GM21423 (cell line): Measurements from ENCODE around the gene SLC66A2.

Source experiments
- ATAC-seq: cut with Tn5 transposase; IDR thresholded peaks from one replicate; pipeline ENCODE4 v1.9.1; 2021; ENCODE audit warnings: mild to moderate bottlenecking, moderate library complexity; ENCODE audit not compliant: unreplicated experiment

The SLC66A2 gene

DNA sequence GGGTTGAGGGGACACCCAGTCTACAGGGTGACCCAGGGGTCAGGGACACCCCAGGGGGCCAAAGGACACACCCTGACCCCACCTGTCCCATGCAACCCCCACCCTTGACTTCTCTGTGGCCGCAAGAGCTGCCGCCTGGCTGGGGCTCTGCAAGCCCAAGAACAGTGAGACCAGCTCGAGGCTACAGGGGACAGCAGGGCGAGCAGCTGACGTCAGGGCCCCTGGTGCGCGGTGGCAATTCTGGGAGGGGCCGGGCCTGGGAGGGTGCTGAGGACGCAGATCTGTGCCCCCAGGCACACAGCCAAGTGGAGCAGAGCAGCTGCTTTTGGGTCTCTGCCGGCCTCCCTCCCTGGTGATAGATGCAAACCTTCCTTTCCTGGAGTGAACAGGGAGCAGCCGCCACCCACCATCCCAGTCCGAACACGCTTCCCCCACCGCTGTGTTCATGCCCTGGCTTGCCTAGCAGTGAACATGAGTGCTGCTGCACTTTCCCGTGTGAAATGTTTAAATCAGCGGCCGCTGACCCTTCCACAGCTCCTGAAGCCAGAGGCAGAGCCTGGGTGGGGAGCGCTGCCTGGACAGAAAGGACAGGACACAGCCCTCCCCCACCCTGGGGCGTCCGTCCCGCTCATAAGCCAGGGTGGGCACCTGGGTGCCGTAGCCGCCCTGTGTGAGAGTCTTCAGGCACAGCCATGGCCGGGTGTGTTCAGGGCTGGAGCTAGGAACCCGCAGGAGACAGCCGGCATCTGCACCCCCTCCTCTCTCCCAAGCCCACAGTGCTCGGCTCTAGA is 46.9 kb downstream of the SLC66A2 start:
- ATAC-seq: no peak

DNA sequence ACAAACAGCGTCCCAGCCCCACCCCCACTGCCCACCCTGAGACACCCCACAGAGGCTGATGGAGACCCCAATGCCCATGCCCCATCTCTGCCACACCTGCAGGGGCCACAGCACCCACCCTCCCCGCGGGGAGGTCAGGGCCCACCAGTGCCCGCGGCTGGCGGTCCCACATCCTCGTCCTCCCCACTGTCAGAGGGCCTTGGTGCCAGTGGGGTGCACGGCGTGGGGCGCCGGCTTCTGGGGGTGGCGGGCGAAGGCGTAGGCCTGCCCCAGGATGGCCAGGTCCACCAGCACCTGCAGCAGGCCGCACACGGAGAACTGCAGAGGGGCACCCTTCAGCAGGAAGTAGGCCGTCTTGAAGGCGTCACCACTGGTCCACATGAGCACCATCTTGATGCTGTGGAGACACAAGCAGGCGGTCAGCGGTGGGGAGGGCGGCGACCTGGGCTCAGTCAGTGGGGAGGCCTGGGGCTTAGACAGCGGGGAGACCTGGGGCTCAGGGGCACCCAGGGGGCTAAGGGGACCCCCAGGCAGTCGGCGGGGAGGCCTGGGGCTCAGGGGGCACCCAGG is 47.6 kb downstream of the SLC66A2 start:
- ATAC-seq: no peak

DNA sequence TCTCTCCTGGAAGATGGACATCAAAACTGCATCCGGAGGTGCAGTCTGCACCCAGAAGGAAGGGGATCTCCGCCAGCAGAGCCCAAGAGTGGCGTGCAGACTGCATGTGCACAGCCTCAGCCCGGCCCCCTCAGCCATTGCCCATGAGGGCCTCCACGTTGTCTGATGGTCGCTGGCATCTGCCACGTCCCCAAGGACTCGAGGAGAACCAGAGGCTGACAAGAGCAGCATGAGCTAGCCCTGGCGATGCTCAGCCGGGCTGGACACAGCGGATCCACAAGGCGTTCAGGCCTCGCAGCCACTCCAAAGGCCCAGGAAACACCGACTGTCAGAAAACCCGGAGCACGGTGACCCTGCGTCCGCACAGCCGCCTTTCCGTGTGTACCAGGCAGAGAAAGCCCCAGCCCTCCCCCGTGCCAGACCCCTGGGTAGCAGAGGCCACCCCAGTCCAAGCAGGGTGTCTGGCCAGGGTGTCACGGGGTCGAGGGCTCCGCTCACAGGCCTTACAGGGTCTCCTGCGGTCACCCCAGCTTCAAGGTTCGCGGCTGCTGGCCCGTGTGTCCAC is 48.3 kb downstream of the SLC66A2 start:
- no peak for ATAC-seq

DNA sequence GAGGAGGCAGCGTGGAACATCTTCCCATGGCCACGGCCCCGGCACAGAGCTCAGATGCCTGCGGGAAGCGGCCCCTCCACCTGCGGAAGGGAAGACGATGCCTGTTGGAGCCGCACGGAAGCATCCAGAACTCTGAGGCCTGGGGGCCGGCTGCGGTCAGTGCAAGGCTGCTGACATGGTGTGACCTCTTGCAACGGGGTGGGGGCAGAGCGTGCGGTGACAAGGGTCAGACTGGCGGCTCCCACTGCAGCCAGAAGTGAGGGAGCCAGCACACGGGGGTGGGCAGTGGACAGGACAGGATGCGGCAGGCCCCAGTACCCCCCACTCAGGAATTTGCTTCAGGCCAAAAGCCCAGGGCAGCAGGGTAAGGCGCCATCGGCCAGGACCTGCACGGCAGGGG is 48.8 kb downstream of the SLC66A2 start:
- ATAC-seq: no peak

DNA sequence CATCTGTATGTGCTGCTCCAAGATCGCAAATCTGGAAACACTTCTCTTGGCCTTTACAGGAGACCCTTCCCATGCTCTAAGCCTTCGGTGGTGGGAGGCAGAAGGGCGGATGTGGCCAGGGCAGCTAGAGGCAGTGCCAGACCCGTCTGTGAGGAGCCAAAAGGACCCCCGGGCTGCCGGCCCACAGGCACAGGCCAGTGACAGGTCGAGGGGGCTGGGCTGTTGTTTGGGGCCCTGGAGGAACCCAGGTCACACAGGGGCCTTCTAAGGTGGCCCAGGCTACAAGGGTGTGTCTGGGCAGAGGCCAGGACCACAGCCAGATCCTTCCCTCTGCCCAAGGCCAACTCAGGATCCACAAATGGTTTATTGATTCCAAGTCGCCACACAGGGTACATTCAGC is 49.4 kb downstream of the SLC66A2 start:
- ATAC-seq: no peak

DNA sequence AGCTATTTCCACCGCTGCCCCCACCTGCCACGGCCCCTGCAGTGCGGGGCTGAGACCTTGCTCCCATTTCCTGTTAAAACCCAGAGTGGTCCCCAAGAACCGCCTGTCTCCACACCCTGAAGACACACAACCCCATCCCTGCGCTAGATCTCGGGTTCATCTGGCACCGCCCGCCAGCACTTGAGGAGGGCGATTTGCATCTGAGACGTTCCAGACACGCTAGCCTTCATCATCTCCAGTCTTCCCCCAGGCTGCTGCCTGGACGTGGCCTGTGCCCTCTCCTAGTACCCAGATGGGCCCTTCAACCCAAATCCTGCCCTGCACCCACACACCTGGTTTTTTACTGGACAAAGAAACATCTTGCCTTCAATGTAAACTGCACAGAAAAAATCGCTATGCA is 49.8 kb downstream of the SLC66A2 start:
- ATAC-seq: no peak

DNA sequence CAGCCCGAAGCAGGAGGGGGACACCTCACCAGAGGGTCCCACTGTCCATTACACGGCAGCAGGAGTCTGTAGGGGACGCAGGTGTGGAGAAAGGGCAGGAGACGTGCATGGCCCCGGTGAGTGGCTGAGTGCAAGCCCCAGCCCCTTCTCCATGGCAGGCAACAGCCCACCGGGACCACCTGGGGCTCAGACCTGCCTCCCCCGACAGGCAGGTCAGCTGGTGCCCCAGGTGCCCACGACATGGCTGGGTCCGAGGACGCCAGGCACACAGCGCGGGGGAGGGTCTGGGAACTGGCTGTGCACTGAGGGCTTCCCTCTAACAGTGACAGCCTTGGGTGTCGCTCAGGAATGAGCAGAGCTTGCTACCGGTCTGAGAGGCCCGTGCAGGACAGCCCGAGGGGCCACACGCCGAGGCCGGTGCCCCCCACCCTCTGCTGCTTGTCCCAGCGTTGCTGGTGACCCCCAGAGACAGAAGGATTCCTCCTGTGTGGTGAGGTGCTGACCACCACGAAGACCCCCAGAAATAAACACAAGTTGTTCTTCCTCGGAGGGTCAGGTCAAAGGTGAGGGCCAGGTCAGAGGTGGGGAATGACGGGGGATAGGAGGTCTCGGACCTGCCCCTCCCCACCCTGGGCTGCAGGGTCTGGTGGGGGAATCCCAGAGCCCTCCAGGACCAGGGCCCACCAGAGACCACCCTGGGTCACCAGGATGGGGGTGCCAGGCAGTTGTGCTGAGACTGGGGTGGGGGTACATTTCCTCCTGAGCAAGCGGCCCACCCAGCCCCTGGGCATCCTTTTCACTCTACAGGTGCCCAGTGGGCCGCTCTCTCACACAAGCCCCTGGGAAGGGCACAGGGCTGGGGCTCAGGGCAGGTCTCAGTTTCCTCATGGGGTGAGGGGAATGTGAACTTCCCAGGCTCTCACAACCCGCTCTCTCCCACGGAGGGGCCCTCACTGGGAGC is 50.6 kb downstream of the SLC66A2 start:
- ATAC-seq: no peak

DNA sequence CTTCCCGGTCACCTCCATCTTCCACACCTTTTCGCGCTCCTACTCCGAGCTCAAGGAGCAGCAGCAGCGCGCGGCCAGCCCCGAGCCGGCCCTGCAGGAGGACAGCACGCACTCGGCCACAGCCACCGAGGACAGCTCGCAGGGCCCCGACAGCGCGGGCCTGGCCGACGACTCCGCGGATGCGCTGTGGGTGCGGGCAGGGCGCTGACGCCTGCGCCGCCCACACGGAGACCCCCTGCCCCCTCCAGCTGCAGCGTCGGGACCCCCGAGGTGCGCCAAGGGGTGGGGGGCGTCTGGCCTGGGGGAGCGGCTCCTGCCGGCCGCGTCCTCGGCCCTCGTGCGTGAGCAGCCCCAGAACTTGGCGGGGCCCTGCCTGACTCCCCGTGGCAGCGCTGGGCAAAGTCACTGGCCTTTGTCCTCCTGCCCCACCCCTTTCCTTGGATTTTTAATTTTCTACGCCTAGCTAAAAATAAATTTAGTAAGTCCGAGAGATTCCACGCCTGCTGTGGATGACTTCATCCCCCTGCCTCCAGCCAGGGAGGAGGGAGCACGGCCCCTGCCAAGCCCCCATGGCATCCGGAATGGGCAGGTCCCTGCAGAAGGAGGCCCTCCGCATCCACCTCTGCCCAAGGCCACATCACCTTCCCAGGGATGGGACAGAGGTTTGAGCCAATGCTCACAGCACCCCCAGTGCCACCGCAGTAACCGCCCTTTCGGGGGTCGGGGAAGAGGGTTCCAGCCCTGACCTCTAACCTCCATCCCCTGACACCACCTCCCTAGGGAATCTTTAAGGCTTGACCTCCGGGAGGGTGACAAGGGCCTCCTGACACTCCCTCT is 51.6 kb downstream of the SLC66A2 start:
- ATAC-seq: no peak

DNA sequence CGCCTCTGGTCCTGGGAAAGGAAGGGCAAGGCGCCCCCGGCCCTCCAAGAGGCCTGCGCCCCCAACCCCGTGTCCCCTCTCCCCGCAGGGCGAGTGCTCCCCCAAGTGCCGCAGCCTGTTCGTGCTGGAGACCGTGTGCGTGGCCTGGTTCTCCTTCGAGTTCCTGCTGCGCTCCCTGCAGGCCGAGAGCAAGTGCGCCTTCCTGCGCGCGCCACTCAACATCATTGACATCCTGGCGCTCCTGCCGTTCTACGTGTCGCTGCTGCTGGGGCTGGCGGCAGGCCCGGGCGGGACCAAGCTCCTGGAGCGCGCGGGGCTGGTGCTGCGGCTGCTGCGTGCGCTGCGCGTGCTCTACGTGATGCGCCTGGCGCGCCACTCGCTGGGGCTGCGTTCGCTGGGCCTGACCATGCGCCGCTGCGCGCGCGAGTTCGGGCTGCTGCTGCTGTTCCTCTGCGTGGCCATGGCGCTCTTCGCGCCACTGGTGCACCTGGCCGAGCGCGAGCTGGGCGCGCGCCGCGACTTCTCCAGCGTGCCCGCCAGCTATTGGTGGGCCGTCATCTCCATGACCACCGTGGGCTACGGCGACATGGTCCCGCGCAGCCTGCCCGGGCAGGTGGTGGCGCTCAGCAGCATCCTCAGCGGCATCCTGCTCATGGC is 52.4 kb downstream of the SLC66A2 start:
- ATAC-seq: no peak

DNA sequence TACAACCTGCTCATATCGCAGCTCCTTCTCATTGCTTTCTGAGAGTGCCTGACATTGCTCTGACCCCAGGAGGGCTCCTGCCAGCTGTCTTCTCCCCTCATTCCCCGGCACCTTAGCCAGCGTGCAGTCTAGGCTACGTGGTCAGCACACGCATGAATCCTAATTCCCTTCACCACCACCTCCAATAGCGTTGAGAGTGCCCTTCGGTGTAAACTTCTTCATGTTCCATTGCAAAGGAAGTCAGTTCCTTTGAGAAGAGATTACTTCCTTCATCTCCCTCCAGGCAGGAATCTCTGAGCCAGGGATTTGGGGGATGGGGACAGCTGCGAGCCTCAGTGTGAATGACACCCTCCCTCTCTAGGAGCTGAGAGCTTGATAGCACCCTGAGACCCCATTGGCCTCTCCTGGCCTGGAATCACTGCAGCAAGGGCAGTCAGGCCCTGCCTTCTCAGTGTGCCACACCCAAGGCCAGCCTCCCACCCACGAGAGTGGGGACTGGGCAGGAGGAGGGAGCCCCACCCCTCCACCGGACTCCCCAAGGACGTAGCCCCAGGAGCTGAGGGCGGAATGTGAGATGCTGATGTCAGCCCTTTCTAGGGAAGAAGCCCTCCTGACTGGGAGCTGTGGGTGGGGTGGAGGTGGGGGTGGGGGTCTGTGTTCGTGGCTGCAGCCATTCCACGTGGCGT is 53.4 kb downstream of the SLC66A2 start:
- ATAC-seq: no peak

DNA sequence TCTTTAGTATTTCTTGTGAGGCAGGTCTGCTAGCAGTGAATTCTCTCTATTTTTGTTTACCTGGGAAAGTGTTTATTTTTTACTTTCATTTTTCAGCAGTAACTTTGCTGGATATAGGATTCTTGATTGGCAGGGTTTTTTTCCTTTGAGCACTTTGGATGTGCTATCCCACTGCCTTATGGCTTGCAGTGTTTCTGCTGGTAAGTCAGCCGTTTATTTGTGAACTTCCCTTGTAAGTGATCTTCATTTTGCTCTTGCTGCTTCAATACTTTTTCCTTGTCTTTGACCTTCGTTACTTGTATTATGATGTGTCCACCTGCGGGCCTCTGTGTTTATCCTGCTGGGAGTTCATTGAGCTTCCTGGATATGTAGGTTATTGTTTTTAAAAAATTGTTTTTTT is 54.7 kb downstream of the SLC66A2 start:
- no peak for ATAC-seq

DNA sequence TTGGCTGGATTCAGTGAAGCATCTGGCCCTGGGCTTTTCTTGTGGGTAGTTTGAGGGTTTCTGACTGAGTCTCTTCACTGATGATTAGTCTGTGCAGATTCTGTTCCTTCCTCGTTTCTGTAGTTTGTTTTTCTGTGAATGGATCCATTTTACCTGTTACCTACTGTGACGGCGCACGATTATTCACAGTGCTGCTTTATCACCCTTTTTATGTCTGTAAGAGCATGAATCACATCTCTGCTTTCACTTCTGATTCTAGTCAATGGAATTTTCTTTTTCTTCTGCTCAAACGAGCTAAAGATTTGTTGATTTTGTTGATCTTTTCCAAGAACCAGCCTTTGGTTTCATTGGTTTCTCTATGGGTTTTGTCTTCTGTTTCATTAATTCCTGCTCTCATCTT is 60.8 kb downstream of the SLC66A2 start:
- ATAC-seq: no peak

DNA sequence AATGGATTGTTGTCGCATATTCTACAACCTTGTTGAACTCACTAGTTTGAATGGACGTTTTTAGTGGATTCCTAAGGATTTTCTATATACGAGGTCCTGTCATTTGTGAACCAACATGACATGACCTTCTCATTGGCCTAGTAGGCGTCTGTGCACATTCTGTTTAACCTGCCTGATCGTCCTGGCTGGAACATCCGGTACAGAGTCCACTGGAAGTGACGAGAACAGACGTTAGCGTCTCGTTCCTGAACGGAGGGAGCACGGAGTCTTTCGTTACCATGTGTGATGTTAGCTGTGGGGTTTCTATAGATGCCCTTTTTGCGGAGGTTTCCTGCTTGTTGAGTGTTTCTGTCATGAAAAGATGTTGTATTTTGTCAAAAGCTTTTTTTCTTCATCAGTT is 61.9 kb downstream of the SLC66A2 start:
- no peak for ATAC-seq

DNA sequence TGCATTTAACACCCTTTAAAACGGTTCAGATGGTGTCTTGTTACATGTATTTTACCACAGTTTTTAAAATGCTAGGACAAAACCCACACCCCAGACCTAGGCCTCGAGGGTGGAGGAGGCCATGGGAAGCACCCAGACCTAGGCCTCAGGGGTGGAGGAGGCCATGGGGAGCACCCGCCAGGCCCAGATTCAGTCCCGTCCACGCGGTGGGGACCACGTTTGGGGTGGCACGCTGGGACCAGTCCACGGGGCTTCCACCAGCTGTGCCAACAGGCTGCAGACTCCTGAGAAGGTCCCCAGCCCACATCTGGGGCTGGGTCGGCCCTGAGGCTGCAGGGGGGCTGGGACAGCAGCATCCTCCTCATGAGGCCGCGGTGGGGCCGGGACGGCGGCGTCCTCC is 63.4 kb downstream of the SLC66A2 start:
- ATAC-seq: no peak

DNA sequence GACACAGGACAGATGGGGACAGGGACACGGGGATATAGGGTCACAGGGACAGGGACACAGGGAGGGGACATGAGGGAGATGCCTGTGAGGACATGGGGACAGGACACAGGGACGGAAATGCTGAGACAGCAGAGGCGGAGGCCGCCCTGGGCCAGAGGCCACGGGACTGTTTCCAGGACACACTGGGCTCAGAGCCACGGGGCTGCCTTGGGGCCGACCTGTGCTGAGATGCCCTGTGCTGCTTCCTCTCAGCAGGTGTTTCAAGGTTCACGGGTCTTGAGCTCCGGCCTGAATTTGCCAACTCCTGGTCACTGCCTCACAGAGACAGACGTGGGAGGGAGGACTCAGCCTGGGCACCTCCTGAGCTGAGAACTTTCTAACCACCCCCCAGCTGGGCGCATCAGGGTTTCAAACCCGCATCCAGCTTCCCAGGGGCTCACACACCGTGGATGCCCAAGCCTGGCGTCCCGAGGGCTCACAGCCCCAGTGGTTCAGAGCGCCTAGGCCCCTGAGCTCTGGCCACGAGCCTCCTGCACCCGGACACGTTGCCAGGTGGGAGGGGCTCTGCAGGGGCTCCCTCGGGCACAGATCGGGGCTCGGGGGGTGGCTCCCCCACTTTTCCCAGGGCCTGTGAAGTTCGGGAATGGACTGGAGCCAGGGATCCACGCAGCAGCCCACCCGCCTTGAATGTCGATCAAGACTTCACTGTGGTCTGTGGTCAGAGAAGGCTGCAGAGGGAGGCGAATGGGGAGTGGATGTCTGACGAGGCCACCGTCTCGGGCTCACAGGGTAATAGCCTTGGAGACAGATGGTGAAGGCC is 64.1 kb downstream of the SLC66A2 start:
- ATAC-seq: no peak

DNA sequence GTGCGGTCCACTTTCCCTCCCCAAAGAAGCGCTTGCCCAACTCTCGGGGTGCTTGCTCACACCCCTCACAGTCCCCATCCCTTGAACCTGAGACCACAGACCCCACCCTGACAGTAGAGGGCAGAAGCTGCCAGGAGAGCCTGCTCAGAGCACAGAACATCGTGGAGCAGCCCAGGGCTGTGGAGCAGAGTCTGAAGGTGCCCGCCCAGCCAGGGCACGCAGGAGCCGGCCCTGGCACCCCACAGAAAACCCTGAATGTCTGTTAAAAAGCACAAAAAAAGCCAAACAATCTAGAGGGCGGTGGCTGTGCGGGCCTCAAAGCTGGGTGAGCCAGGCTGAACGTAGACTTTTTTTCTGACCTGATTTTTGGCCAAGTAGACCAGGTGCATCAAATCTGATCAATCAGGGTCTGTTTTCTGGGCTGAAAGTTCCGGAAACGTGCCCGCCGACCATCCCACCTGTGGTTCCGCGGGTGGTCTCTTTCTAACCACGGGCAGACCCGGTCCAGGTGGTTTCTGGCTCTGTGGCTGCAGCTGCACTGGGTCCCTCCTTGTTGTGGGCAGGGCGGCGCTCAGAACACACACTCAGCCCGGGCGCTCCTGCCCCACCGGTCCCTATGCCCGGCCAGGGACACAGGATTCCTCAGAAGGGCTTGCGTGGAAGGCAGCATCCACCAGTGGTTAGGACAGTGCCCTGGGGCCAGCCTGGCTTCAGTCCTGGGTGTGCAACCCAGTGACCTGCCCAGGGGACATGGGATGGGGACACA is 66.3 kb downstream of the SLC66A2 start:
- no peak for ATAC-seq

DNA sequence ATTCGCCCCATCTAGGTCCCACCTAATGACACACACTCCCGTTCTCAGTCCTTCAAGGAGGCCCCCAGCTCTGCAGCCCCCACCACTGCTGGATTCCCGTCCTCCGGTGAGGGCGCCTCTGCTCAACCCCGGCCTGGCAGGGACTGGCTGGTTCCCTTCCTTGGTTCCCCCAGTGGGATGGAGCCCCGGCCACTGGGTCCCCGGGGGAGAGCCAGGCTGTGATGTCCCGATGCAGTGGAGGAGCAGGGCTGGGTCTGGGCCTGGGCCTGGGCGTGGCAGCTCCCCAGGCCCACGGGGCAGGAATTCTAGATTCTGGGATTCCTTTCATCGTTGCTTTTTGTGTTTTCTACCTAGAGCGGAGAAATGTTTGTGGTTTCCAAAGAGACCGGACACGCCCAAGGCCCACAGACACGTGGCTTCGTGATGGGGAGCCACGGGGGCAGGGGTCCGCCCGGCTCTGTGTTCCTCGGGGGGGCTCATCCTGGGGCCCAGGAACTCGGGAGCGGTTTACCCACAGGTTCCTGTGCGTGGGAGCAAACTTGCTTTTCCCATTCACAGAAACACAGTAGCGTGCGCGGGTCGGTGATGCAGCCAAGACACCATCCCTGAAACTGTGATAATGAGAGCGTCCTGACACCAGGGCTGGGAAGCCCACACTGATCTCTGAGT is 67.0 kb downstream of the SLC66A2 start:
- no peak for ATAC-seq
